NCI-H1092 (cell line): Measurements from ENCODE around the gene MYH3.

ENCODE experiments used
- DNase-seq: peaks from one replicate; lab custom pipeline; 2025; lab: John Stamatoyannopoulos, UW

Gene MYH3

GRCh38 chr17:10613775-10614513 is 43.2 kb downstream of the MYH3 start:
- DNase-seq: no peak

DNA sequence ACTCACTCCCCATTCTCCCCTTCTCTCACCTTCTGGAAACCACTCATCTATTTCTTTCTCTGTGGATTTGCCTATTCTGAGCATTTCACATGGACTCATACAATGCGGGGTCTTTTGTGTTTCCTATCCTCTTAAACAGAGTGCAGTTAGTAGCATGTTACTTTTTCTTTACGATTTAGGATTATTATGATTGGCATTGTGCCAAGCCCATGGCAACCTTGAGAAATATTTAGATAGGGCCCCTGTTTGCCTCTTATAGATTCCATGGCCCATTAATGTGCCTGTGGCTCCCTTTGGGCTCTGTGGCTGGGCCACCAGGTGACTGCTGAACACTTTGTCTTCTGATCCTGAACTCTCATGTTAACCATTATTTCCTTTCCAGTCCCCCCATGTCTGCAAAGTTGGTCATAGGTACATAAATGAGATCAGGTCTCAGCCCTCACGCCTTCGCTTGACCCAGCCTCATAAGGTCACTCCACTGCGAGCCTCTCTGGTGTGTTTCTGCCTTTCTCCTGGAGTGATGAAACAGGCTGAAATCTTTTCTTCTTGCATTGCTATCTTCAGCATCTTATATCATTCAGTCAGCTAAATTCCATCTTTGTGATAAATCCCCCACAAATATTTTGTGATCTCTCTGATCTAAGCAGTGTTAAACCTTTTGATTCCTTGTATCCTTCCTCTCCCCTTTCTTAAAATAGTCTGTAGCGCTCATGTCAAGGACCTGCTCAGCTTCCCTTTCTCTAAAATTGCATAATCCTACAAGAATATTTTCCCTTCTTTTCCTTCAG is 44.0 kb downstream of the MYH3 start:
- no peak for DNase-seq

DNA sequence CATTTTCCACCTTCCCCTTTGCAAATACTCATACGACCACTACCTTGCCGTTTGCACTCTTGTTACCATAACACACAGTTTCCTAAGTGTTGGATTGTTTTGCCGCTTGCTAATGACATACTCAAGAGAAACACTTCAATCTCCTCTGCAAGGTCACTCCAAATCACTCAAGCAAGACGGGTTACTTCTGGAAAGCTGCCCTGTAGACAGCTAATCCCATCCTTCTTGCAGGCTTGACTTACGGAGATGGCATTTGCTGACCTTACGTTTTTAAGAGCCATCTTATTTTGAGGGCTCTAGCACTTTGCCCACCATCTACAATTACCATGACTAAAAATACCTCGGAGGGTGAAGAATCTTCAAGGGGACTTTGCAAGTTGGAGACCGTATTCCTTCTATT is 46.2 kb downstream of the MYH3 start:
- no peak for DNase-seq

GRCh38 chr17:10608244-10608643 is 48.9 kb downstream of the MYH3 start:
- DNase-seq: no peak

DNA sequence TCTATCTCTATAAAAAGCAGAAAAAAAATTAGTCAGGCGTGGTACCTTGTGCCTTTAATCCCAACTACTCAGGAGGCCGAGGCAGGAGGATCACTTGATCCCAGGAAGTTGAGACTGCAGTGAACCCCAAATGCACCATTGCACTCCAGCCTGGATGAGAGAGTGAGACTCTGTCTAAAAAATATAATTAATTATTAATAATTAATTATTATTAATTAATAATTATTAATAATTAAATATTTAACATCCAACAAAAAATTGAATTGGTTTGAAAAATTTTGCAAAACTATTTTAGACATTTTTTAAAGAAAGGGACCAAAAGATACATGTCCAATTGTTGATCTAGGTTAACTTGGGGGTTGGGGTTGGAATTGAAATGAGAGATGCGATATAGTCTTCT is 51.0 kb downstream of the MYH3 start:
- DNase-seq: no peak

DNA sequence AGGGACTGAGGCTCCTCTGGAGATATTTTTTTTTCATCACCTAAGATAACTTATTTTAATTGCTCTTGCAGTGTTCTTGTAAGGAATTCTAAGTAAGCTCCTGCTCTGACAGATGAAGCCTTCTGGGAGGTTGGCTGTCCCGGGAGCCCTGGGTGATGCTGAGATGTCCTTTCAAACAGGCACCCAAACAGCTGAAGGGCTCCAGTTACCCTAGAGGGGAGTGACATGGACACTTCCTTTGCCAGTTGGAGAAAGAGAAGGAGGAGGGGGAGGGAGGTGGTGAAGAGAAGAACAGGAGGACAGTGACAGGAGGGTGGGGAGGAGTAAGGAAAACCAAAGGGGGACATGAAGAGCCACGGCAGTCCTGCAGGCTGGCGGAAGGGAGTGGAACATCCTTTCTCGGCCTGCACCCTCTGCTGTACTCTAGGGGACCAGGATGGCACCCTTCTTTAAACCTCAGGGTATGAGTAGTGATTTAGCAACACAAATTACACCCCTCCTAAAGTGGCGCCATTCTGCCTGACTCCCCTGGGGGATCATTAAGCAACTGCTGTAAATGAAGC is 51.8 kb downstream of the MYH3 start:
- no peak for DNase-seq

DNA sequence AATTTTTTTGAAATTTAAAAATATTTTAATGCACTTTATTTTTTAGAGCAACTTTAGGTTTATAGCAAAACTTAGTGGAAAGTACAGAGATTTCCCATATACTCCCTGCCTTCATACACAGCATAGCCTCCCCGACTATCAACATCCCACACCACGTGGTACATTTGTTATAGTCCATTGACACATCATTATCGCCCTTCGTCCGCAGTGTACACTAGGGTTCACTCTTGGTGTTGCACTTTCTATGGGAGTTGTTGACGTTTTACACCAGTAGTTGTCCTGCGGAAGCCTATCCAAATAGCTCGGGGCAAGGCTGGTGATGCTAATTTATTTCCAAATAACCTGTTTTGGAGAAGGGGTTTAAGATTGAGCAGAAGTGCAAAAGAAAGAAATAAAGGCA is 52.6 kb downstream of the MYH3 start:
- no peak for DNase-seq

- no peak for DNase-seq
Observed at GRCh38 chr17:10603931-10604330, 53.2 kb downstream of the MYH3 start.

- no peak for DNase-seq
Observed at GRCh38 chr17:10600571-10600970, 56.5 kb downstream of the MYH3 start.

GRCh38 chr17:10598621-10599020 is 58.5 kb downstream of the MYH3 start:
- no peak for DNase-seq

DNA sequence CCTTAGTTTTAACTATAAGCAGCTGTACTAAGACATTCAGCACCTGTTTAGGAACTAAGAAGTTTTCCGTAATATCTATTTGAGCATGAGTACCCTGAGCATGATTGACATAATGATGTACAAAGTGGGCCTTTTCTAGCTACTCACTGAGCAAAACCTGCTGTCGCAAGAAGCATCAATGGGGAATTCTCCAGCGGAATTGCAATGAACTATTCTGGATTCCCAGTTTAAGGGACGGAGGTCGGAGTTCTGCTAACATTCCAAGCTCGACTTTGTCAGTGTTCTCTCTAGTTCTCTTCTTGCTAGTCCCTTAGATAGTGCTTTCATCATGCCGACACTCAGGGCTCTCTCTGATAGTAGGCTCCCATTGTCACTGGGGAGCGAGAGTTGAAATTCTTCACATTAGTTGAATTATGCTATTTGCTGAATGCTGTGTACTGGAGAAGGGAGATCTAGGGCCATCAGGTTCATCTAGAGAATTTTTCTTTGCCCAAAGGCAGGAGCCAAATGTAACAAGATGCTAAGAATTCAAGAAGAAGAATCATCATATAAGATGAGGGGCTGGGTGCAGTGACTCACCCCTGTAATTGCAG is 67.5 kb downstream of the MYH3 start:
- DNase-seq: no peak

GRCh38 chr17:10585529-10585928 is 71.6 kb downstream of the MYH3 start:
- DNase-seq: no peak

- DNase-seq: no peak
Observed at GRCh38 chr17:10583834-10584233, 73.3 kb downstream of the MYH3 start.

DNA sequence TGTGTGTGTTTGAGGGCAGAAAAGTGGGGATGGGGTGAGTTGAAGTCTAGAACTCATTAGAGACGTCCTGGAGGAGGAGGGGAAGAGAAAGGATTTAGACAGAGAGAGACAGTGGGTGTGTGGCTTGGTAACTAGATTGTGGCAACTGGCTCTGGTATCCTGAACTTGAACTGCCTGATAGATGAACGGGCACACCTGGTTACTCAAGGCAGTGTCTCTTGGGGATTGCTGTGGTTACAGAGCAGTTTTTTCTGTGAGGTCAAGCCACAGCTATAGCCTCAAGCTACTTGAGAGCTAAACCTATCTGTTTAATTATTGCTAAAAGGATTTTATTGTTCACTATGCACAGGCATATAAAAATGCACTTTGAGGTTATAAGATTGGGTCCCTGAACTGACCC is 77.8 kb downstream of the MYH3 start:
- no peak for DNase-seq
